Measurements from ENCODE around the gene MBNL2.

DNA sequence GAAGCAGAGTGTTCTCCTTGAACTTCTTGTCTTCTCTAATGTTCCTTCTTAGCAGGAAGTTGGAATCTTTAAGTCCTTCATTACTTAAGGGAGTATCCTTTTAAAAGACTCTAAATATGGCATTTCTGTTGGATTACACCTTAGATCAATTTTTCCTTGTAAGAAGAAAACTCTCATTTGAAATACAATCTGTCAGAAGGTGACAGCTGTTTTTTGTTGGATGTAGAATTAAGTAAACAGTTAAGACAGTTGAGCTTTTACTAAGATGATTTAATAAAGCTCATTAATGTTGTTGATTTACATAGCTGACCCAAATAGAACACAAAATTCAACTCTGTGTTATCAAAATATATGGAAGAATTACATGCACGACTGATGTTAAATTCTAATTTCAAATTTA, 16.7 kb upstream of the MBNL2 start:
- TF ChIP-seq NBN (conservative IDR thresholded peaks at IDR 0.05) (no peak), SP4 (CRISPR knock-in tag; IDR thresholded peaks at IDR 0.05) (no peak), ZFP36 (IDR thresholded peaks at IDR 0.05; ENCODE audit: borderline replicate concordance, low read depth, low read length, partially characterized antibody) (no peak), POLR2A (IDR thresholded peaks at IDR 0.05; ENCODE audit: insufficient read depth in 1 of 2, low read depth in 2 of 2, low read length in 2 of 2) (no peak)
- TF ChIP-seq, protein P1, sequence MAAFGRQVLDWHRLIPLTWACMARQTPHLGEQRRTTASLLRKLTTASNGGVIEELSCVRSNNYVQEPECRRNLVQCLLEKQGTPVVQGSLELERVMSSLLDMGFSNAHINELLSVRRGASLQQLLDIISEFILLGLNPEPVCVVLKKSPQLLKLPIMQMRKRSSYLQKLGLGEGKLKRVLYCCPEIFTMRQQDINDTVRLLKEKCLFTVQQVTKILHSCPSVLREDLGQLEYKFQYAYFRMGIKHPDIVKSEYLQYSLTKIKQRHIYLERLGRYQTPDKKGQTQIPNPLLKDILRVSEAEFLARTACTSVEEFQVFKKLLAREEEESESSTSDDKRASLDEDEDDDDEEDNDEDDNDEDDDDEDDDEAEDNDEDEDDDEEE (CRISPR knock-in tag; IDR thresholded peaks at IDR 0.05): no peak
